ENCODE data around the gene ATN1.
"Not testable (repeated sequence)": the region's sequence is repeated elsewhere in the genome, so short reads cannot be mapped to it uniquely, and the experiment has no call there.

ATN1 gene, protein sequence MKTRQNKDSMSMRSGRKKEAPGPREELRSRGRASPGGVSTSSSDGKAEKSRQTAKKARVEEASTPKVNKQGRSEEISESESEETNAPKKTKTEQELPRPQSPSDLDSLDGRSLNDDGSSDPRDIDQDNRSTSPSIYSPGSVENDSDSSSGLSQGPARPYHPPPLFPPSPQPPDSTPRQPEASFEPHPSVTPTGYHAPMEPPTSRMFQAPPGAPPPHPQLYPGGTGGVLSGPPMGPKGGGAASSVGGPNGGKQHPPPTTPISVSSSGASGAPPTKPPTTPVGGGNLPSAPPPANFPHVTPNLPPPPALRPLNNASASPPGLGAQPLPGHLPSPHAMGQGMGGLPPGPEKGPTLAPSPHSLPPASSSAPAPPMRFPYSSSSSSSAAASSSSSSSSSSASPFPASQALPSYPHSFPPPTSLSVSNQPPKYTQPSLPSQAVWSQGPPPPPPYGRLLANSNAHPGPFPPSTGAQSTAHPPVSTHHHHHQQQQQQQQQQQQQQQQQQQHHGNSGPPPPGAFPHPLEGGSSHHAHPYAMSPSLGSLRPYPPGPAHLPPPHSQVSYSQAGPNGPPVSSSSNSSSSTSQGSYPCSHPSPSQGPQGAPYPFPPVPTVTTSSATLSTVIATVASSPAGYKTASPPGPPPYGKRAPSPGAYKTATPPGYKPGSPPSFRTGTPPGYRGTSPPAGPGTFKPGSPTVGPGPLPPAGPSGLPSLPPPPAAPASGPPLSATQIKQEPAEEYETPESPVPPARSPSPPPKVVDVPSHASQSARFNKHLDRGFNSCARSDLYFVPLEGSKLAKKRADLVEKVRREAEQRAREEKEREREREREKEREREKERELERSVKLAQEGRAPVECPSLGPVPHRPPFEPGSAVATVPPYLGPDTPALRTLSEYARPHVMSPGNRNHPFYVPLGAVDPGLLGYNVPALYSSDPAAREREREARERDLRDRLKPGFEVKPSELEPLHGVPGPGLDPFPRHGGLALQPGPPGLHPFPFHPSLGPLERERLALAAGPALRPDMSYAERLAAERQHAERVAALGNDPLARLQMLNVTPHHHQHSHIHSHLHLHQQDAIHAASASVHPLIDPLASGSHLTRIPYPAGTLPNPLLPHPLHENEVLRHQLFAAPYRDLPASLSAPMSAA (N-terminal part only)
- total RNA-seq: 5.4 to 14.9 (median 11.9) reads per million in 3 experiments

GRCh38 chr12:6927379-6928021, at the start of gene ATN1:
Gene ATN1, plus strand, starts transcription at chr12:6927959. Its CDS starts 6,043 bp downstream, at chr12:6934002.
- DNase-seq: peak; percentile 36

DNA sequence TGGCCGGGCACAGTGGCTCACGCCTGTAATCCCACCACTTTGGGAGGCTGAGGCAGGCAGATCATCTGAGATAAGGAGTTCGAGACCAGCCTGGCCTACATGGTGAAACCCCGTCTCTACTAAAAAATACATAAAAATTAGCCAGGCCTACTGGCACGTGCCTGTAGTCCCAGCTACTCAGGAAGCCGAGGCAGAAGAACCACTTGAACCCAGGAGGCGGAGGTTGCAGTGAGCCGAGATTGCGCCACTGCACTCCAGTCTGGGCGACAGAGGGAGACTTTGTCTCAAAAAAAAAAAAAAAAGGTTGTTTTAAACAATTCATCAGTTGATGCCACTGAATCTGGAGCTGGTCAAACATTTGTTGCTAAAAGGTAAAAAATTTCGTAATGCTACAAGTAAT, 47.9 kb upstream of the ATN1 start:
- not testable (repeated sequence) for DNase-seq

- DNase-seq: no peak
Measured at GRCh38 chr12:6883252-6883651, 44.5 kb upstream of the ATN1 start.

GRCh38 chr12:6883683-6884082, 44.1 kb upstream of the ATN1 start:
- DNase-seq: no peak

DNA sequence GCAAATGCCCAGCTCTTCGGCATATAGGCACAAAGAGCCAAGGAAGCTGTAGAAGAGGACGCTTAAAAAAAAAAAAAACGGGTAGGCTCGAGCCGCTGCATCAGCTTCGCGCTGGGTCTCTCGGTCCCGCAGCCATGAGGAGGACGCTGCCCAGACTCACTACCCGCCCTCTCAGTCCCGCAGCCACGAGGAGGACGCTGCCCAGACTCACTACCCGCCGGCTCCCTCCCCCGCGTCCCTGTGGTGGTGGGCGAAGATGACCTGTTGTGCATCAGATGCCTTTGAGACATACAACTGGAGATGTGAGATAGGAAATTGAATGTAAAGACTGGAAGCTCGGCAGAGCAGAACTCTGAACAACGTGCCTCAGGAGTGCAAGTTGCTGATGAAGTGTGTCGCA, 43.2 kb upstream of the ATN1 start:
- DNase-seq: no peak

GRCh38 chr12:6886206-6886999, 41.4 kb upstream of the ATN1 start:
- not testable (repeated sequence) for DNase-seq

DNA sequence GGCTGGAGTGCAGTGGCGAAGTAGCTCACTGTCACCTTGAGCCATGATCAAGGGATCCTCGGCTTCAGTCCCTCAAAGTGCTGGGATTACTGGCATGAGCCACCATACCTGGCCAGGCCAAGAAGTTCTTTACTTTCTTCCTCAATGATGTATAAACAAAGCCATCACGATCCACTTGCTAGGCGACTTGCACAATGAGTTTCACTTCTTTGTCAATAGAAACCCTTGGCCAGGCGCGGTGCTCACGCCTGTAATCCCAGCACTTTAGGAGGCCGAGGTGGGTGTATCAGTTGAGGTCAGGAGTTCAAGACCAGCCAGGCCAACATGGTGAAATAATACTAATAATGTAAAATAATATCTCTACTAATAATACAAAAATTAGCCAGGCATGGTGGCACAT, 40.3 kb upstream of the ATN1 start:
- DNase-seq: no peak

DNA sequence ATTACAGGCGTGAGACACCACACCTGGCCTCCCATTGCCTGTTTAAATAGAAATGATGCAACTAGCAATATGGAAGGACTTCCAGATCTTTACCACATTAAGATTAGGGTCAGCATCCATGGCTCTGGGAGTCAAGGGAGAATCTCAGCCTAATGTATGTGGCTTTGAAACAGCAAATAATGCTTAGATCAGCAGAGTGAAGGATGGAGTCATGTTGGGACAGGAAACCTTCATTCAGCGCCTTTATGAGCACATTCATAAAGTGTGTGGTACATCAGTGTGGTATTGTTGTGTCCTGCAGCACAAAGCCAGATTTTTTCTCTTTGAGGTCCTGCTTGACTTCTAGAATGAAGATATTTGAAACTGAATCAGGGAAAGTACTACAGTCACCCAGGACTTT, 39.4 kb upstream of the ATN1 start:
- no peak for DNase-seq

DNA sequence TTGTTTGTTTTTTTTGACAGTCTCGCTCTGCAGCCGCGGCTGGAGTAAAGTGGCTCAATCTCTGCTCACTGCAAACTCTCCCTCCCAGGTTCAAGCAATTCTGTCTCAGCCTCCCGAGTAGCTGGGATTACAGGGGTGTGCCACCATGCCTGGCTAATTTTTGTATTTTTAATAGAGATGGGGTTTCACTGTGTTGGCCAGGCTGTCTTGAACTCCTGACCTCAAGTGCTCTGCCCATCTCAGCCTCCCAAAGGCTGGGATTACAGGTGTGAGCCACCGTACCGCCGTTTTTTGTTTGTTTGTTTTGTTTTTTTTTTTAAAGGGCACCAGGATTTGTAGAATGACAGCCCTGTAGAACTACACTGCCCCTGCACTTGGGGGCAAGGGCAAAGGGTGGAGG, 39.0 kb upstream of the ATN1 start:
- DNase-seq: not testable (repeated sequence)

- DNase-seq: not testable (repeated sequence)
Measured at GRCh38 chr12:6889775-6890573, 37.8 kb upstream of the ATN1 start.

GRCh38 chr12:6890789-6891645, 36.7 kb upstream of the ATN1 start:
- DNase-seq: peak; percentile 98

DNA sequence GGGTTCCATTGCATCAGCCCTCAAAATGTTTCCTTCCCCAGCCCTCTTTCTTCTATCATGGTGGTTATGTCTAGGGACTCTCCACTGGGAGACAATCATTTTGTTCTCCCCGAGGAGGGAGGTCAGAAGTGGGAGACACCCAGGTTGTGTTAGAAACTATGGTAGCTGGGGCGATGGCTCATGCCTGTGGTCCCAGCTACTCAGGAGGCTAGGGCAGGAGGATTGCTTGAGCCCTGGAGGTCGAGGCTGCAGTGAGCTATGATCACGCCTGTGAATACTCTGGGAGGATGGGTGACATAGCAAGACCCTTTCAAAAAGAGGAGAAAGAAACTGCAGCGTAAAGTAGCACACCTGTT, 36.1 kb upstream of the ATN1 start:
- no peak for DNase-seq

DNA sequence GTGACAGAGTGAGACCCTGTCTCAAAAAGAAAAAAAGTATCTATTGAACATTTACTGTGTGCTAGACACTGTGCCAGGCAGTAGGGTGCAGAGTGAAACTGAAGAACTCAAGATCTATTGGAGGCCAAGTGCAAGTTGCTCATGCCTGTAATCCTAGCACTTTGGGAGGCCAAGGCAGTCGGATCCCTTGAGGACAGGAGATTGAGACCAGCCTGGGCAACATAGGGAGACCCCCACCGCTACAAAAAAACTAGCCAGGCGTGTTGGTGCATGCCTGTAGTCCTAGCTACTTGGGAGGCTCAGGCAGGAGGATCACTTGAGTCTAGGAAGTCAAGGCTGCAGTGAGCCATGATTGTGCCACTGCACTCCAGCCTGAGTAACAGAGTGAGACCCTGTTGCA, 35.1 kb upstream of the ATN1 start:
- not testable (repeated sequence) for DNase-seq

- DNase-seq: no peak
Measured at GRCh38 chr12:6894321-6894720, 33.4 kb upstream of the ATN1 start.

DNA sequence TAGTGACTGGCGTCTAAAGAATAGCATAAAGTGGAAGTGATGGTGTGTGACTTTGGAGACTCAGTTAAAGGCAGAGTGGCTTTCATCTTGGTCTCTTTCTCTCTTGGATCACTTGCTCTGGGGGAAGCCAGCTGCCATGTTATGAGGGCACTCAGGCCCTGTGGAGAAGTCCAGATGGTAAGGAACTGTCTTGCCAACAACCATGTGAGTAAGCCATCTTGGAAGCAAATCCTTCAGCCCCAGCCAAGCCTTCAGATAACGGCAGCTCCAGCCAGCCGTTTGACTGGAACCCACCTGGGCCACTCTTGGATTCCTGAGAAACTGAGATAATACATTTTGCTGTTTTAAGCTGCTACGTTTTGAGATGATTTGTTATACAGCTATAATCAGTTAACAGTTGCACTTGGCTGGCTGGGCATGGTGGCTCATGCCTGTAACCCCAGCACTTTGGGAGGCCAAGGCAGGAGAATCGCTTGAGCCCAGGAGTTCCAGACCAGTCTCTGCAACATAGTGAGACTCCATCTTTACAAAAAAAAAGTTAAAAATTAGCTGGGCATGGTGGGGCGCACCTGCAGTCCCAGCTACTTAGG, 30.8 kb upstream of the ATN1 start:
- no peak for DNase-seq

GRCh38 chr12:6899427-6899826, 28.3 kb upstream of the ATN1 start:
- no peak for DNase-seq

DNA sequence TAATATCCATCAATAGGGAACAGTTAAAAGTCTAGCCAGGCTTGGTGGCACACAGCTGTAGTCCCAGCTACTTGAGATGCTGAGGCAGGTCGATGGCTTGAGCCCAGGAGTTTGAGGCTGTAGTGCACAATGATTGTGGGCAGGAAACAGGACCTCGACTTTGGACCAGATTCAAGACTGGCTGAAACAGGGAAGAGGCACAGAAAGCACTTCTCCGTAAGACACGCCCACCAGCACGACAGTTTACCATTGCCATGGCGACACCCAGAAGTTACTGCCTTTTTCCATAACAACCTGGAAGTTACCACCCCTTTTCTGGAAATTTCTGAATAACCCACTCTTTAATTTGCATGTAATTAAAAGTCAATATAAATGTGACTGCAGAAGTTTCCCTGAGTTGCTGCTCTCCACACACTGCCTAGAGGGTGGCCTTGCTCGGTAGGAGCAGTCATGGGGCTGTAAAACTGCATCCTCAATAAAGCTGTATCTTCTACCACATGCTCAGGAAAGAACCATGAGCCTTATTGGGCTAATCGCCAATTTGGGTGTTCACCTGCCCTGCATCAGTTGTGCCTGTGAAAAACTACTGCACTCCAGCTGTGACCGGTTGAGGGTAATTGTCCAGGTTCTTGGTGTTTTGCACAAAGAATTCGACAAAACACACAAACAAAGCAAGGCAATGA, 27.8 kb upstream of the ATN1 start:
- no peak for DNase-seq

DNA sequence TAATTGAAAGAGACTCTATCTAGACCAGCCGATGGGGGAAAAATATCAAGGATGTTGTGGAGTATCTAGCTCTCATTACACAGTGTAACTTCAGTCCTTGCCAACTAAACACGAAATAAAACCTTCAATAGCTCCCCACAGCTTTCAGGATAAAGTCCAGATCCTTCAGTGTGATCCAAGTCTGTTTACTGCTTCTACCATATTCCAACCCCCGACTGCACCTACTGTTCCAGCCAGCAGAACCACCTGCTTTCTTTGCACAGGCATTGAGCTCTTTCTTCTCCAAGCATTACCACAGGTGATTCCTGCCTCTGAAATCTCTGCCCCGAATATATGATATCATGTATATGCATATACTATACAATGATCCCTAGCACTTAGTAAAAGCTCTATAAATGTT, 25.3 kb upstream of the ATN1 start:
- DNase-seq: no peak

GRCh38 chr12:6903722-6904121, 24.0 kb upstream of the ATN1 start:
- DNase-seq: no peak
